ENCODE data around the gene SEPTIN3. TPM values are rescaled to one million over a fixed set of nuclear protein-coding genes. Genes with fewer than 3 reads are reported as not detected.
"Not testable (repeated sequence)": the region's sequence is repeated elsewhere in the genome, so short reads cannot be mapped to it uniquely, and the experiment has no call there.

The SEPTIN3 gene
- total RNA-seq, 1 donor from 2014 or later: 0.92 TPM

DNA sequence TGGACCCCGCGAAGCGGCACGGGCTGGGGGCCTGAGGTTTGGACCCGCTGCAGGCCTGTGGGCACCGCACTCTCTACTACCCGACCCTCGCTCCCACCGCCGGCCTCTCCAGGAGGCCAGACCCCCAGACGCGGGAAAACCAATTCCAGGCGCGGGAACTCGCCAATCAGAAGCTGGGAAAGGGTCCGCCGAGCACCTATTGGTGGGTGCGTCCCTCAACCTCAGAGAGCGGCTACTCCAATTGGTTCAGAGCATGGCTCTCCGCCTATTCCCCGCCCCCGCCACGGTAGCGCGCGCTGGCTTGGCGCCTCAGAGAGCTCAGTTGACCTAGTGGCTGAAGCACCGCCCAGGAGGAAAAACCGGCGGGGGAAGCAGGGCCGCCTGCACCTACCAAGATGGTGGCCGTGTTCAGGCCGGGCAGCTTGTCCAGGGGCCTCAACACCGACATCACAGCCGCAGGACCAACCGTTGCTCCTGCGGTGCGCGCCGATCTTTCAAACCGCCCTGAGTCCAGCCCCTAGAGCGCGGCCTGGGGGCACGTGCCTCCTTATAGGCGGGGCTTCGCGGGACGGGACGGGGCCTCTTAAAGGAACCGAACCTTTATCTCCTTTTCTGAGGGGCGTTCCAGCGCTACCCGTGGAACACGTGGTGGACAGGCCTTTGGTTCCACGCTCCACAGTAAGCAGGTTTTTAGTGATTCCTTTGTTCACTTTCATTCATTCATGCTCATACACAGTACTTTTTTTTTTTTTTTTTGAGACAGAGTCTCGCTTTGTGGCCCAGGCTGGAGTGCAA lies 22.4 kb upstream of the SEPTIN3 start, which contains the start of gene CENPM:
TSS of gene CENPM (minus strand) at position 524 of the 795 bp plus-strand sequence. CDS start at position 448, 76 bp downstream.
- H3K27ac Mint-ChIP-seq (ENCODE audit: unreplicated experiment): peak within 1 kb of the TSS; percentile 61
- TF ChIP-seq, protein P1, sequence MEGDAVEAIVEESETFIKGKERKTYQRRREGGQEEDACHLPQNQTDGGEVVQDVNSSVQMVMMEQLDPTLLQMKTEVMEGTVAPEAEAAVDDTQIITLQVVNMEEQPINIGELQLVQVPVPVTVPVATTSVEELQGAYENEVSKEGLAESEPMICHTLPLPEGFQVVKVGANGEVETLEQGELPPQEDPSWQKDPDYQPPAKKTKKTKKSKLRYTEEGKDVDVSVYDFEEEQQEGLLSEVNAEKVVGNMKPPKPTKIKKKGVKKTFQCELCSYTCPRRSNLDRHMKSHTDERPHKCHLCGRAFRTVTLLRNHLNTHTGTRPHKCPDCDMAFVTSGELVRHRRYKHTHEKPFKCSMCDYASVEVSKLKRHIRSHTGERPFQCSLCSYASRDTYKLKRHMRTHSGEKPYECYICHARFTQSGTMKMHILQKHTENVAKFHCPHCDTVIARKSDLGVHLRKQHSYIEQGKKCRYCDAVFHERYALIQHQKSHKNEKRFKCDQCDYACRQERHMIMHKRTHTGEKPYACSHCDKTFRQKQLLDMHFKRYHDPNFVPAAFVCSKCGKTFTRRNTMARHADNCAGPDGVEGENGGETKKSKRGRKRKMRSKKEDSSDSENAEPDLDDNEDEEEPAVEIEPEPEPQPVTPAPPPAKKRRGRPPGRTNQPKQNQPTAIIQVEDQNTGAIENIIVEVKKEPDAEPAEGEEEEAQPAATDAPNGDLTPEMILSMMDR (IDR thresholded peaks at IDR 0.05): peak; percentile 26
- peak within 1 kb of the TSS; percentile 82 for H3K4me3 Mint-ChIP-seq (ENCODE audit: unreplicated experiment)
- no peaks in the 10 kb centered on the region for H3K9me3 Mint-ChIP-seq (ENCODE audit: low read depth)
- no peak for DNase-seq (ENCODE audit: low spot score)
- H3K4me1 Mint-ChIP-seq (ENCODE audit: low read depth): peaks cover 8% of the 10 kb centered on the region
- no peaks in the 10 kb centered on the region for H3K27me3 Mint-ChIP-seq (ENCODE audit: low read depth)
- no peaks in the 10 kb centered on the region for H3K36me3 Mint-ChIP-seq (ENCODE audit: low read depth)

DNA sequence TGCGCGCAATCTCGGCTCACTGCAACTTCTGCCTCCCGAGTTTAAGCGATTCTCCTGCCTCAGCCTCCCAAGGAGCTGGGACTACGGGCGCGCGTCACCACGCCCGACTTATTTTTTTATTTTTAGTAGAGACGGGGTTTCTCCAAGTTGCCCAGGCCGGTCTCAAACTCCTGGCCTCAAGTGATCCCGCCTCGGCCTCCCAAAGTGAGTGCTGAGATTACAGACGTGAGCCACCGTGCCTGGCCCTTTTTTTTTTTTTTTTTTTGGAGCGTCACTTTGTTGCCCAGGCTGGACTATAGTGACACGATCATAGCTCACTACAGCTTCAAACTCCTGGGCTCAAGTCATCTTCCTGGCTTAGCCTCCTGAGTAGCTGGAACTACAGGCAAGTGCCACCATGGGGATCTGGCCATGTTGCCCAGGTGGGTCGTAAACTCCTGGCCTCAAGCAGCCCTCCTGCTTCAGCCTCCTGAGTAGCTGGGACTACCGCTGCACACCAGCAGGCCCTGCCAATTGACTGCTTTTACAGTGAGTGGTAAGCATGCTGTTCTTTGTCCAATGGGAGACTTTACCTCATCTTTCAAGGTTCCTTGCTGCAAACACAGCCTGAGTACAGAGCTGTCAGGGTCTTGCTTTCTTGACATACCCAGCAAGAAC lies 21.7 kb upstream of the SEPTIN3 start:
- DNase-seq (ENCODE audit: low spot score): no peak
- Mint-ChIP-seq H3K9me3 (ENCODE audit: low read depth) (no peaks in the 10 kb centered on the region), H3K4me1 (ENCODE audit: low read depth) (peaks cover 8% of the 10 kb centered on the region), H3K27me3 (ENCODE audit: low read depth) (no peaks in the 10 kb centered on the region), H3K4me3 (ENCODE audit: unreplicated experiment) (peak overlapping the region; percentile 82), H3K36me3 (ENCODE audit: low read depth) (no peaks in the 10 kb centered on the region), H3K27ac (ENCODE audit: unreplicated experiment) (no peak overlapping the region)
- TF ChIP-seq, protein P1 (IDR thresholded peaks at IDR 0.05): no peak

DNA sequence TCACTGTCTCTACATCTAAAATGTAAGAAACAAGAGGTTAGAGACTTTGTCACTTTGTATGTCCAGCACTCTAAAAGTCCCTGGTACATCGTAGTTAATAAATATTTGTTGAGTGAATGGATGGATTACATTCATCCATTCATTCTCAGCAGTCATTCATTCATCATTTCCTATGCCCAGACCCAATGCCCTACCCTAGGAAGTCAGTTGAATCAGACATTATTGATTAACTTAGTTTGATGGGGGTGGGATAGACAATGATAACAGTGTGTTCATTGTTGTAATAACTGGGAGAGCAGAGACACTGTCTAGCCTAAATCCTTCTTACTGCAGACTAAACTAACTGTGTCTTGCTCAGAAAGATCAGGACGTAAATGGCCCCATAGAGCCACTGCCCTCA lies 21.1 kb upstream of the SEPTIN3 start:
- Mint-ChIP-seq H3K36me3 (ENCODE audit: low read depth) (no peaks in the 10 kb centered on the region), H3K4me1 (ENCODE audit: low read depth) (peaks cover 8% of the 10 kb centered on the region), H3K4me3 (ENCODE audit: unreplicated experiment) (no peak overlapping the region), H3K27me3 (ENCODE audit: low read depth) (no peaks in the 10 kb centered on the region), H3K9me3 (ENCODE audit: low read depth) (no peaks in the 10 kb centered on the region), H3K27ac (ENCODE audit: unreplicated experiment) (no peak overlapping the region)
- TF ChIP-seq, protein P1 (IDR thresholded peaks at IDR 0.05): no peak
- no peak for DNase-seq (ENCODE audit: low spot score)

DNA sequence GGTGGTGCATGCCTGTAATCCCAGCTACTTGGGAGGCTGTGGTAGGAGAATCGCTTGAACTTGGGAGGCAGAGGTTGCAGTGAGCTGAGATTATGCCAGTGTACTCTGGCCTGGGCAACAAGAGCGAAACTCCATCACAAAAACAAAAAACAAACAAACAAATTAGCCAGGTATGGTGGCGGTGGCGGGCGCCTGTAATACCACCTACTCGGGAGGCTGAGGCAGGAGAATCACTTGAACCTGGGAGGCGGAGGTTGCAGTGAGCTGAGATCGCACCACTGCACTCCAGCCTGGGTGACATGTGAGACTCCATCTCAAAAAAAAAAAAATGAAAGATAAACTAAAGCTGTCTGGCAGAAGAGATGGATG lies 20.3 kb upstream of the SEPTIN3 start:
- not testable (repeated sequence) for H3K27ac Mint-ChIP-seq (ENCODE audit: unreplicated experiment); H3K36me3 Mint-ChIP-seq (ENCODE audit: low read depth); H3K9me3 Mint-ChIP-seq (ENCODE audit: low read depth); H3K4me3 Mint-ChIP-seq (ENCODE audit: unreplicated experiment); H3K4me1 Mint-ChIP-seq (ENCODE audit: low read depth); DNase-seq (ENCODE audit: low spot score); H3K27me3 Mint-ChIP-seq (ENCODE audit: low read depth)

DNA sequence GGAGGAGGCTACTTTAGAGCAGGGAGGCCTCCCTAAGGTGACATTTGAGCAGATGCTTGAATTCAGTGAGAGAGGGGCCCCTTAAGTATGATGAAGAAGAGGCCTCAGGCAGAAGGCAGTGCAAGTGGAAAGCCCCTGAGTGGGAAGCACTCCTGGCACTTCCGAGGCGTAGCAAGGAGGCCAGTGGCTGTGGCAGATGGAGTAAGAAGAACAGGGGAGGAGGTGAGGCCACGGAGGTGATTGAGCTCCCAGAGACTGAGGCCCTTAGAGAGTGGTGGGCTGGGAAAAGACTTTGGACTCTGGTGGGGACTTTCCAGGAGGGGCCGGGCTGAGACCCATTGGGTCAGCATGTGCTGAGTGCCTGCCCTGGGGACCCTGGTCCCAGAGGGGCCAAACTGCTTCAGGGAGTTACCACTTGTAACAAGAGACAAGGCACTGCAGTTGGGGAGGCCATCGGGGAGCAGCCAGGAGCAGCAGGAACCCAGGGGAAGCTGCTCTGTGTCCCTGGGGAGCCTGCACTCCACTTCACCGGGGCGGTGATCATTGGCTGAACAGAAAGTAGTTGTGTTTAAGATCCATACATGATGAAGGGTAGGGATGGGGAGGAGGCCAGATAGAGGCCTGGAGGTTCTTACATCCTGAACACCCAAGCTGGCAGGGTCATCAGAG lies 19.8 kb upstream of the SEPTIN3 start:
- Mint-ChIP-seq H3K9me3 (ENCODE audit: low read depth) (no peaks in the 10 kb centered on the region), H3K27ac (ENCODE audit: unreplicated experiment) (no peak overlapping the region), H3K4me3 (ENCODE audit: unreplicated experiment) (no peak overlapping the region), H3K36me3 (ENCODE audit: low read depth) (no peaks in the 10 kb centered on the region), H3K4me1 (ENCODE audit: low read depth) (peaks cover 8% of the 10 kb centered on the region), H3K27me3 (ENCODE audit: low read depth) (no peaks in the 10 kb centered on the region)
- TF ChIP-seq, protein P1 (IDR thresholded peaks at IDR 0.05): no peak
- no peak for DNase-seq (ENCODE audit: low spot score)

All from chondrocyte (in vitro differentiated cells).